ENCODE measurements around the gene OR5H1. TPM values are rescaled to one million over a fixed set of nuclear protein-coding genes. Genes with fewer than 3 reads are reported as not detected.

The OR5H1 gene
- total and polyA plus RNA-seq, 9 of the 15 experiments (the other 6 are each of a cell fraction or from before 2014, with no cell fraction given) = not detected

DNA sequence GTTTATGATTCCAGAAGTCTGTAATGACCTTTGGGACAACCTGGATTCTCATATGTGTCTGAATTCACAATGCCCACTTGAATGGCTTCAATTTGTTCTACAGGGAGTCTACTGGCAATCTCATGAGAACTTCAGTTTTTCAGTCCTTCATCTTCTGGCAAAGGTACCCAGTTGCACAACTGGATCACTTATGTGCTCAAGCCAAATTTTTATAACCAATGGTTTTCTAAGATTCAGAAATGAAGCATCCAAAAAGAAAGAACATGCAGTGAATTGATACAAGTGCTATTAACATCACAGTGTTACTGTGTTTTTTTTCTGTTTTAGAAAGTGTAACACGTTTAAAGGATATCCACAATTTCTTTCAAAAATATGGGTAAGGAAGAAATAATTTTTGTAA is 16.7 kb downstream of the OR5H1 start, which contains the start of gene OR5H14:
OR5H14 (plus strand) TSS at position 301 of the 400 bp plus-strand sequence. CDS start 1,907 bp downstream, outside the sequence.
- no peak within 1 kb of the TSS for H3K4me2 ChIP-seq (ENCODE audit: insufficient read depth, low read length)
- no peaks in the 10 kb centered on the region for H3K9me1 ChIP-seq (ENCODE audit: control insufficient read depth, insufficient read depth, low read length)
- POLR2A ChIA-PET = no interaction called here
- no peak within 1 kb of the TSS for H3K4me3 ChIP-seq
- no peaks in the 10 kb centered on the region for H3K4me1 ChIP-seq (replicated peaks in 1 of 2; ENCODE audit: control insufficient read depth in 2 of 2, insufficient read depth in 2 of 2, low read length in 2 of 2)
- no peaks in the 10 kb centered on the region for H3K27me3 ChIP-seq (ENCODE audit: control insufficient read depth in 2 of 2, insufficient read depth in 2 of 2, low read length in 2 of 2)
- CTCF ChIA-PET (ENCODE audit: low intra/inter-chr PET ratio) = no interaction called here
- no peak within 1 kb of the TSS for H2AFZ ChIP-seq (ENCODE audit: low read depth, low read length)
- DNase-seq (ENCODE audit: extremely low read depth in 1 of 4, low spot score in 3 of 4) = no peak
- H3K9me3 ChIP-seq (replicated peaks; ENCODE audit: control insufficient read depth, insufficient read depth, low read depth, low read length) = no peaks in the 10 kb centered on the region
- no TSS peak for BruUV-seq (replicated peaks)
- in situ Hi-C loops (cut with MboI) = no loop called here
- FAIRE-seq = no peak
- TF ChIP-seq POLR3G (IDR thresholded peaks at IDR 0.05; ENCODE audit: extremely low read depth, insufficient read length, insufficient replicate concordance) = no peak
- no peak for TF ChIP-seq CEBPB (tag; IDR thresholded peaks at IDR 0.05)
- no peak for TF ChIP-seq U2AF2 (optimal IDR thresholded peaks at IDR 0.05; ENCODE audit: low read depth, low read length)
- TF ChIP-seq JUND (IDR thresholded peaks at IDR 0.05; ENCODE audit: borderline replicate concordance, low read depth, low read length) = no peak
- TF ChIP-seq JUND (tag; IDR thresholded peaks at IDR 0.05; ENCODE audit: borderline replicate concordance, low read depth, low read length) = no peak
- no peak for TF ChIP-seq YY1 (IDR thresholded peaks at IDR 0.05; ENCODE audit: borderline replicate concordance in 1 of 3, control insufficient read depth in 1 of 3, extremely low read depth in 1 of 3, insufficient read depth in 3 of 3, insufficient read length in 1 of 3, insufficient replicate concordance in 2 of 3, low read depth in 1 of 3, low read length in 2 of 3)
- TF ChIP-seq, protein P1, sequence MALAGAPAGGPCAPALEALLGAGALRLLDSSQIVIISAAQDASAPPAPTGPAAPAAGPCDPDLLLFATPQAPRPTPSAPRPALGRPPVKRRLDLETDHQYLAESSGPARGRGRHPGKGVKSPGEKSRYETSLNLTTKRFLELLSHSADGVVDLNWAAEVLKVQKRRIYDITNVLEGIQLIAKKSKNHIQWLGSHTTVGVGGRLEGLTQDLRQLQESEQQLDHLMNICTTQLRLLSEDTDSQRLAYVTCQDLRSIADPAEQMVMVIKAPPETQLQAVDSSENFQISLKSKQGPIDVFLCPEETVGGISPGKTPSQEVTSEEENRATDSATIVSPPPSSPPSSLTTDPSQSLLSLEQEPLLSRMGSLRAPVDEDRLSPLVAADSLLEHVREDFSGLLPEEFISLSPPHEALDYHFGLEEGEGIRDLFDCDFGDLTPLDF (CRISPR knock-in tag; IDR thresholded peaks at IDR 0.05) = no peak
- TF ChIP-seq RBM14 (IDR thresholded peaks at IDR 0.05; ENCODE audit: borderline replicate concordance, insufficient read depth, low read depth, low read length) = no peak
- no peak for TF ChIP-seq RAD21 (CRISPR knock-in tag; conservative IDR thresholded peaks at IDR 0.05 in 1 of 2, IDR thresholded peaks at IDR 0.05 in 1 of 2)
- TF ChIP-seq ILK (tag; IDR thresholded peaks at IDR 0.05; ENCODE audit: borderline replicate concordance, low read depth) = no peak
- no peak for TF ChIP-seq ZNF695 (CRISPR knock-in tag; IDR thresholded peaks at IDR 0.05)
- no peak for TF ChIP-seq HNRNPK (IDR thresholded peaks at IDR 0.05; ENCODE audit: low read depth, low read length, poor library complexity, severe bottlenecking)
- TF ChIP-seq GABPB2 (CRISPR knock-in tag; conservative IDR thresholded peaks at IDR 0.05) = no peak
- no peaks in the 10 kb centered on the region for H3K36me3 ChIP-seq (ENCODE audit: control insufficient read depth, insufficient read depth, low read length)
- WGBS (ENCODE audit: insufficient coverage, low coverage, missing lambda C conversion rate) = 0% methylated on average over 1 of the region's 1 CpG
- intact Hi-C loops (cut with micrococcal nuclease) = no loop called here
- no peak within 1 kb of the TSS for H3K9ac ChIP-seq (ENCODE audit: insufficient read depth in 1 of 2, low read depth in 2 of 2, low read length in 2 of 2)
- H3K79me2 ChIP-seq (ENCODE audit: control insufficient read depth, insufficient read depth, low read length) = no peaks in the 10 kb centered on the region
- H3K27ac ChIP-seq (ENCODE audit: extremely low read depth, low read depth, low read length) = no peak within 1 kb of the TSS
- H4K20me1 ChIP-seq (replicated peaks; ENCODE audit: control insufficient read depth, insufficient read depth, low read length) = no peaks in the 10 kb centered on the region
- no peak for ATAC-seq
